K562 (cell line): Measurements from ENCODE around the gene MTA2.

ENCODE experiments used
- DPF2 ChIP-seq: fragments of 450-650 bp; IDR thresholded peaks from 2 replicates; pipeline ENCODE4 v1.6.1; 2016
- TF ChIP-seq, protein P1 (sequence below), 3 experiments: IDR thresholded peaks in 2 of 3; conservative IDR thresholded peaks in 1 of 3; 2 replicates each; pipeline ENCODE4 v1.5.1; 2011 to 2012; ENCODE audit warnings: low read length in 3 of 3, mild to moderate bottlenecking in 3 of 3, control low read depth in 2 of 3, improper control_type of control experiment in 1 of 3, inconsistent platforms in 1 of 3, low read depth in 1 of 3, mixed read lengths in 1 of 3, moderate library complexity in 1 of 3; ENCODE audit not compliant: insufficient read depth in 2 of 3
- TF ChIP-seq, protein P2 (sequence below): fragments of 250-450 bp; sonication (Bioruptor Pico); IDR thresholded peaks from 2 replicates; pipeline ENCODE4 v1.8.0; 2021; ENCODE audit warnings: mild to moderate bottlenecking, moderate library complexity

DNA sequence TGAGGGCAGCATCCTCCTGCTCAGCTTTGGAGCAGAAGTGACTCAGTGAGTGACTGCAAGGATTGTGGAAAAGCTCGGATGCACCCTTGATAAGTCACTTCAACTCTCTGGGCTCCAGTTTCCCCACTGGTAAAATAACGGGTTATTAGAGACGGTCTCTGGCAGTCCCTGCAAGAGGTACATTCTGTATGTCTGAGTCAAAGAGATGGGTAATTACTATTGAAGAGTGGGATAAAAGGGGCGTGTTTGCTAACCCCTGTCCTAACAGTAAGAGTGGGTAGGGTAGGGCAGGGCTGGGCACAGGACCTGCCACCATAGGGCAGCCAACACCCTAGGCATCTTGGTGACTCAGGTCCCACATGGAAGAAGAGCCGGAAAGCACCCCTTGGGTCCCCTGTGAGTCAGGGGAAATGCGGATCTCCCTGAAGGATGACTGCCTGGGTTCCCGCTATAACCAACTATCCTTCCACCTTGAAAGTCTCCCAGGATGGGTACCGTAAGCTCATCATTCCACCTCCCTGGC lies 47.8 kb downstream of the MTA2 start:
- TF ChIP-seq, protein P1, sequence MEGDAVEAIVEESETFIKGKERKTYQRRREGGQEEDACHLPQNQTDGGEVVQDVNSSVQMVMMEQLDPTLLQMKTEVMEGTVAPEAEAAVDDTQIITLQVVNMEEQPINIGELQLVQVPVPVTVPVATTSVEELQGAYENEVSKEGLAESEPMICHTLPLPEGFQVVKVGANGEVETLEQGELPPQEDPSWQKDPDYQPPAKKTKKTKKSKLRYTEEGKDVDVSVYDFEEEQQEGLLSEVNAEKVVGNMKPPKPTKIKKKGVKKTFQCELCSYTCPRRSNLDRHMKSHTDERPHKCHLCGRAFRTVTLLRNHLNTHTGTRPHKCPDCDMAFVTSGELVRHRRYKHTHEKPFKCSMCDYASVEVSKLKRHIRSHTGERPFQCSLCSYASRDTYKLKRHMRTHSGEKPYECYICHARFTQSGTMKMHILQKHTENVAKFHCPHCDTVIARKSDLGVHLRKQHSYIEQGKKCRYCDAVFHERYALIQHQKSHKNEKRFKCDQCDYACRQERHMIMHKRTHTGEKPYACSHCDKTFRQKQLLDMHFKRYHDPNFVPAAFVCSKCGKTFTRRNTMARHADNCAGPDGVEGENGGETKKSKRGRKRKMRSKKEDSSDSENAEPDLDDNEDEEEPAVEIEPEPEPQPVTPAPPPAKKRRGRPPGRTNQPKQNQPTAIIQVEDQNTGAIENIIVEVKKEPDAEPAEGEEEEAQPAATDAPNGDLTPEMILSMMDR (IDR thresholded peaks at IDR 0.05 in 2 of 3, conservative IDR thresholded peaks at IDR 0.05 in 1 of 3; ENCODE audit: insufficient read depth in 2 of 3, low read depth in 1 of 3, low read length in 3 of 3), result no peak
- no peak for TF ChIP-seq DPF2
- TF ChIP-seq, protein P2, sequence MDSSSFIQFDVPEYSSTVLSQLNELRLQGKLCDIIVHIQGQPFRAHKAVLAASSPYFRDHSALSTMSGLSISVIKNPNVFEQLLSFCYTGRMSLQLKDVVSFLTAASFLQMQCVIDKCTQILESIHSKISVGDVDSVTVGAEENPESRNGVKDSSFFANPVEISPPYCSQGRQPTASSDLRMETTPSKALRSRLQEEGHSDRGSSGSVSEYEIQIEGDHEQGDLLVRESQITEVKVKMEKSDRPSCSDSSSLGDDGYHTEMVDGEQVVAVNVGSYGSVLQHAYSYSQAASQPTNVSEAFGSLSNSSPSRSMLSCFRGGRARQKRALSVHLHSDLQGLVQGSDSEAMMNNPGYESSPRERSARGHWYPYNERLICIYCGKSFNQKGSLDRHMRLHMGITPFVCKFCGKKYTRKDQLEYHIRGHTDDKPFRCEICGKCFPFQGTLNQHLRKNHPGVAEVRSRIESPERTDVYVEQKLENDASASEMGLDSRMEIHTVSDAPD (CRISPR knock-in tag), result no peak
